Activated naive CD4-positive, alpha-beta T cell treated with anti-CD3 and anti-CD28 coated beads, Interleukin-2, amount 10 ng/mL, durations not matched to agents 7 days and 5 days (primary cell): ENCODE results near the gene IMMP2L.

Source experiments
- CTCF ChIA-PET: fragments of 350-600 bp; sonication (Branson Sonifier 250); formaldehyde crosslinking; loops from one replicate; lab custom pipeline; 2021; ENCODE audit warnings: antibody characterized with exemption; lab: Charles Lee
- DNase-seq: peaks from one replicate; pipeline ENCODE4 v3.0.0-alpha.2; 2020
- H3K27ac Mint-ChIP-seq: one replicate; pipeline ENCODE4 v1.8.0; 2021; ENCODE audit warnings: mild to moderate bottlenecking, moderate library complexity, mixed read lengths
- H3K27me3 Mint-ChIP-seq: one replicate; pipeline ENCODE4 v1.8.0; 2021; ENCODE audit warnings: mild to moderate bottlenecking, mixed read lengths
- H3K36me3 Mint-ChIP-seq: one replicate; pipeline ENCODE4 v1.8.0; 2021; ENCODE audit warnings: mixed read lengths
- H3K4me1 Mint-ChIP-seq: one replicate; pipeline ENCODE4 v1.8.0; 2021; ENCODE audit warnings: mixed read lengths
- H3K4me3 Mint-ChIP-seq: one replicate; pipeline ENCODE4 v1.8.0; 2021; ENCODE audit warnings: mild to moderate bottlenecking, moderate library complexity, mixed read lengths
- H3K9me3 Mint-ChIP-seq: one replicate; pipeline ENCODE4 v1.8.0; 2021; ENCODE audit warnings: mixed read lengths

IMMP2L gene

DNA sequence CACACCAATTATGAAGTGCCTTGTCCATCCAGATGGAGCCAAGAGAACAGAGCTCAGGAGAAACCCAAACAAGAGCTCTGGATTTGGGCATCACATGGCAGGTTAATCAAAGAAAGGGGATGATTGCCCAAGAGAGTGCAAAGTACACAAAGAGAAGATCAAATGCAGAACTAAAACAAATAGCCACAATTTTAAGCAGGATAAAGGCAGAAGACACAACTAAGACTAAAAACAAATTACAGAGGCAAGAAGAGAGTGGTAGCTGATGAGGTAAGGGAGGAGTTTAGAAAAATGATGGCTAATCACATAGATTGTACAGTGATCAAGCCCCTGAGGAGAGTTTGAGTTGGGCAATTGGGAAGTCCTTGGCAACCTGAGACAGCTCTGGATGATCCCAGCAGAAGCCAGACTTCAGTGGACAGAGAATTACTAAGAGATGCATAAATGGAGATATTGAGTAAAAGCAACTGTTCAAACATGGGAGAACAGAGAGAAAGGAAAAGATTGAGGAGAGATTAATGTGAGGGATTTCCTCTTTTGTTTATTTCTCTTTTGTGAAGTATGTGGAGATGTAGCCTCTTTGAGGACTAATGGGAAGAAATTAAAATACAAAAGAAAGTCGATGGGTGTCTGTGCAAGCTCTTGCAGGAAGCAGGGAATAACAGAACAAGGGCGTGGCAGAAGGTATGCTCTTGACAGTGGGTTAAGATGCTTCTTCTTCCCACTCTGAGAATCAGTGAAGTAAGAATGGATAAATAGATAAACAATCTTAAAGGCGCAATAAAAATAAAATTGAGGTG is 369.5 kb downstream of the IMMP2L start:
- Mint-ChIP-seq H3K9me3 (no peaks in the 10 kb centered on the region), H3K4me1 (no peaks in the 10 kb centered on the region), H3K27me3 (no peaks in the 10 kb centered on the region), H3K4me3 (no peak overlapping the region), H3K27ac (no peak overlapping the region), H3K36me3 (no peaks in the 10 kb centered on the region)
- CTCF ChIA-PET = no interaction called here
- no peak for DNase-seq

DNA sequence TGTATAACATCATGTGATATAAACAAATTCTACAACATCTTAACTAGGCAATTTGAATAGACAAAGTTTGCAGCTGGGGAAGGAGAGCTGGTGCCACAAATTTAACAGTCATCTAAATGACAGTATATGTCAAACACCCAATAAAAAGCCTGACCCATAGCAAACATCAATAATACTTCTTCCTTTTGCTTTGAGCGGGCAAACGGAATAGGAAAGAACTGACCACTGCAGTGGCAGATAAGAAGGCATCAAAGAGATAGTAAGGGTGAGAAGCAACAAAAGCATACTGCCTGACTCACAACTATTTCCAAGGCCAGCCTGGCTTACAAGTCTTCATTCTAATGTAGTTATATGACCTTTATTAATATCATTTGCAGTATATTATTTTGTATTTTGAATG is 371.5 kb downstream of the IMMP2L start:
- DNase-seq = no peak
- Mint-ChIP-seq H3K4me1 (no peaks in the 10 kb centered on the region), H3K27me3 (no peaks in the 10 kb centered on the region), H3K36me3 (no peaks in the 10 kb centered on the region), H3K27ac (no peak overlapping the region), H3K9me3 (no peaks in the 10 kb centered on the region), H3K4me3 (no peak overlapping the region)
- CTCF ChIA-PET = no interaction called here

DNA sequence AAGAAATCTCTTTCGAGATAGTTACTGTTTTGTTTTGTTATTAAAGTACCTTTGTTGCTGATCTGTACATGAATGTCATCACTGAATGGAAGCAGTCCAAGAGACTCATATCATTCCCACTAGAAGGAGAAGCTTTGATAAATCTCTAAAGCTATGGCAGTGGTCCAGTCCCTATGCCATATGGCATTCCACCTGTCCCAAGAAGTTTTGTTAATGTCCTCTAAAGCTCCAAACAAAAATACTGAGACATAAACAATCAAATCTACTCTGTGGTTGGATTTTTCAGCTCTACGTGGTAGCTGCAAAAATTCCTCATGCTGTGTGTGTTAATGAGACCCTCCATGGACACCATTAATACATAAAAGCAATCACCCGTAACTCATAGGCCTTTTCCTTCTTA is 377.3 kb downstream of the IMMP2L start:
- H3K36me3 Mint-ChIP-seq = no peaks in the 10 kb centered on the region
- no peak overlapping the region for H3K4me3 Mint-ChIP-seq
- H3K9me3 Mint-ChIP-seq = no peaks in the 10 kb centered on the region
- CTCF ChIA-PET = no interaction called here
- H3K27me3 Mint-ChIP-seq = no peaks in the 10 kb centered on the region
- H3K4me1 Mint-ChIP-seq = no peaks in the 10 kb centered on the region
- no peak for DNase-seq
- no peak overlapping the region for H3K27ac Mint-ChIP-seq

- no peaks in the 10 kb centered on the region for H3K9me3 Mint-ChIP-seq
- no peak overlapping the region for H3K27ac Mint-ChIP-seq
- CTCF ChIA-PET = no interaction called here
- H3K4me3 Mint-ChIP-seq = no peak overlapping the region
- no peaks in the 10 kb centered on the region for H3K27me3 Mint-ChIP-seq
- H3K4me1 Mint-ChIP-seq = no peaks in the 10 kb centered on the region
- no peak for DNase-seq
- no peaks in the 10 kb centered on the region for H3K36me3 Mint-ChIP-seq
Observed at GRCh38 chr7:111183321-111183720, 379.0 kb downstream of the IMMP2L start.

DNA sequence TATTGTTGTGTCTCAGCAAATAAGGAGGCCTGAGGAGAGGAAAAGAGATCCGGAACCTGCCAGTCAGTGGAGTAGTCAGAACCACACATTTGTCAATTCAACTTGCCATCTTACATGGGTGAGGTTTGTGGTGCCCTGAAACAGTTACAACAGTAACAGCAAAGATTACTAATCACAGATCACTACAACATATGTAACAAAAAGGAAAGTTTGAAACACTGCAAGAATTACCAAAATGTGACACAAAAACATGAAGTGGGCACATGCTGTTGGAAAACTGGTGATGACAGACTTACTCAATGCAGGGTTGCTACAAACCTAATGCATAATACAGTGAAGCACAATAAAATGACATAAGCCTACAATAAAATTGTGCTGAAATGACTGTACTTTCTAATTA is 382.0 kb downstream of the IMMP2L start:
- CTCF ChIA-PET = no interaction called here
- H3K4me3 Mint-ChIP-seq = no peak overlapping the region
- no peaks in the 10 kb centered on the region for H3K36me3 Mint-ChIP-seq
- H3K4me1 Mint-ChIP-seq = peaks cover 11% of the 10 kb centered on the region
- H3K27ac Mint-ChIP-seq = no peak overlapping the region
- H3K9me3 Mint-ChIP-seq = no peaks in the 10 kb centered on the region
- no peak for DNase-seq
- no peaks in the 10 kb centered on the region for H3K27me3 Mint-ChIP-seq

DNA sequence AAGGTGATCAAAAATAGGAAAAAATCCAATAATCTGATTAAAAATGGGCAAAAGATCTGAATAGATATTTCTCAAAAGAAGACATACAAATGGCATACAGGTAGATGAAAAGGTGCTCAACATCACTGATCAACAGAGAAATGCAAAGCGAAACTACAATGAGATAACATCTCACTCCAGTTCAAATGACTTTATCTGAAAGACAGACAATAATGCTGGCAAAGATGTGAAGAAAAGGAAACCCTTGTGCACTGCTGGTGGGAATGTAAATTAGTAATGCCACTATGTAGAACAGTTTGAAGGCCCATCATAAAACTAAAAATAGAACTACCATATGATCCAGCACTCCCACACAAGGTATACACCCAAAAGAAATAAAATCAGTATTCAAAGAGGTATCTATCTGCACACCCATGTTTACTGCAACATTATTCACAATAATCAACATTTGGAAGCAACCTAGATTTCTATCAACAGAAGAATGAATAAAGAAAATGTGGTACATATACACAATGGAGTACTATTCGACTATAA is 386.3 kb downstream of the IMMP2L start:
- Mint-ChIP-seq H3K27me3 (no peaks in the 10 kb centered on the region), H3K9me3 (no peaks in the 10 kb centered on the region), H3K36me3 (no peaks in the 10 kb centered on the region), H3K27ac (no peak overlapping the region), H3K4me3 (no peak overlapping the region), H3K4me1 (peaks cover 11% of the 10 kb centered on the region)
- DNase-seq = no peak
- CTCF ChIA-PET = no interaction called here

- Mint-ChIP-seq H3K4me3 (no peak overlapping the region), H3K9me3 (no peaks in the 10 kb centered on the region), H3K36me3 (no peaks in the 10 kb centered on the region), H3K4me1 (peaks cover 11% of the 10 kb centered on the region), H3K27ac (no peak overlapping the region), H3K27me3 (no peaks in the 10 kb centered on the region)
- no peak for DNase-seq
- CTCF ChIA-PET = no interaction called here
Observed at GRCh38 chr7:111174510-111174909, 387.8 kb downstream of the IMMP2L start.

DNA sequence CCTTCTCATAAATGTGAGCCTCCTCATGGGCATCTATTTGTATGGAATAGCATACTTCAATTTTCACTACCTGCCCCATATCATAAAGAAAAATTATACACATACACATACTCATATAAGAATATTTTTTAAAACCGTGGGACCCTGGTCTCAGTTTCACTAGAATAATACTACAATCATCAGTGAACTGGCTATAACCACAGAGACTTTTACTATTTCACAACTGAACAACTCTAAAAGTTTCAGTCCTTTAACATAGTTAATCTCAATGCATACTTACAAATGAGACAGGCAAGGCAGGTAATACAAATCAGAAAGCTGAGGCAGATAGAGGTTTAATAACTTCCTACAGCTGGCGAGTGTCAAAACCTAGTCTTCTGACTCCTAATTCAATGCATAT is 388.3 kb downstream of the IMMP2L start:
- Mint-ChIP-seq H3K27ac (no peak overlapping the region), H3K4me3 (no peak overlapping the region), H3K9me3 (no peaks in the 10 kb centered on the region), H3K27me3 (no peaks in the 10 kb centered on the region), H3K4me1 (peaks cover 11% of the 10 kb centered on the region), H3K36me3 (no peaks in the 10 kb centered on the region)
- DNase-seq = no peak
- CTCF ChIA-PET = no interaction called here

- Mint-ChIP-seq H3K27ac (no peak overlapping the region), H3K27me3 (no peaks in the 10 kb centered on the region), H3K4me3 (no peak overlapping the region), H3K9me3 (no peaks in the 10 kb centered on the region), H3K4me1 (peaks cover 11% of the 10 kb centered on the region), H3K36me3 (no peaks in the 10 kb centered on the region)
- DNase-seq = no peak
- CTCF ChIA-PET = no interaction called here
Observed at GRCh38 chr7:111173528-111173927, 388.8 kb downstream of the IMMP2L start.

- DNase-seq = no peak
- no peak overlapping the region for H3K4me3 Mint-ChIP-seq
Observed at GRCh38 chr7:111172564-111173257, 389.6 kb downstream of the IMMP2L start.

GRCh38 chr7:111168182-111168581 is 394.1 kb downstream of the IMMP2L start:
- no peak overlapping the region for H3K27ac Mint-ChIP-seq
- H3K27me3 Mint-ChIP-seq = no peaks in the 10 kb centered on the region
- H3K36me3 Mint-ChIP-seq = no peaks in the 10 kb centered on the region
- DNase-seq = no peak
- CTCF ChIA-PET = interaction anchor here (0.7 kb wide), 1 partner anchor 139 kb away, joined by 3 read pairs; no protein-coding TSS in a partner anchor
- no peaks in the 10 kb centered on the region for H3K4me1 Mint-ChIP-seq
- no peak overlapping the region for H3K4me3 Mint-ChIP-seq
- no peaks in the 10 kb centered on the region for H3K9me3 Mint-ChIP-seq

More at GRCh38 chr7:111172564-111173257, 389.6 kb downstream of the IMMP2L start:
- H3K36me3 Mint-ChIP-seq = no peaks in the 10 kb centered on the region
- H3K4me1 Mint-ChIP-seq = peaks cover 11% of the 10 kb centered on the region
- no peaks in the 10 kb centered on the region for H3K27me3 Mint-ChIP-seq
- CTCF ChIA-PET = no interaction called here
- H3K9me3 Mint-ChIP-seq = no peaks in the 10 kb centered on the region
- H3K27ac Mint-ChIP-seq = no peak overlapping the region

- no peaks in the 10 kb centered on the region for H3K27me3 Mint-ChIP-seq
- no peaks in the 10 kb centered on the region for H3K9me3 Mint-ChIP-seq
- CTCF ChIA-PET = interaction anchor here (1.5 kb wide), 1 partner anchor 30 kb away, joined by 3 read pairs; no protein-coding TSS in a partner anchor
- no peak for DNase-seq
- no peaks in the 10 kb centered on the region for H3K36me3 Mint-ChIP-seq
- no peak overlapping the region for H3K4me3 Mint-ChIP-seq
- no peaks in the 10 kb centered on the region for H3K4me1 Mint-ChIP-seq
- no peak overlapping the region for H3K27ac Mint-ChIP-seq
Observed at GRCh38 chr7:111164442-111164841, 397.9 kb downstream of the IMMP2L start.

DNA sequence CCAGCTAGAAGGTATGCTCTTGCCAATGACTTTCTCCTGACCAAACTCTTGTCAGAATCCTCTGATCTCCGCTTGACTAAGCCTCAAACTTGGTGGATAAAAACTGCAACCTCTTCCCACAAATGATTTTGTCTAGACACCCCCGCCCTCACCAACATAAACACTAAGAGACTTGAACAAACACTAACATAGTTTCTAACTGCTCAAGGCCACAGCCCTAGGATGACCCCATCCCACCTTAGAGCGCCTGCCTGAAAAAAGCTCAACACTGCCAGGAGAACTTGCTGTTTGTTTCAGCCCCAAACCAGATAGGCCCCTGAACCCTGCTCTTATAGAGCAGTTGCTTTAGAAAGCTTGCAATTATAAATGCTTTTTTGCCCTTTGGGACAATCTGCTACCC is 399.6 kb downstream of the IMMP2L start:
- no peaks in the 10 kb centered on the region for H3K4me1 Mint-ChIP-seq
- no peak for DNase-seq

DNA sequence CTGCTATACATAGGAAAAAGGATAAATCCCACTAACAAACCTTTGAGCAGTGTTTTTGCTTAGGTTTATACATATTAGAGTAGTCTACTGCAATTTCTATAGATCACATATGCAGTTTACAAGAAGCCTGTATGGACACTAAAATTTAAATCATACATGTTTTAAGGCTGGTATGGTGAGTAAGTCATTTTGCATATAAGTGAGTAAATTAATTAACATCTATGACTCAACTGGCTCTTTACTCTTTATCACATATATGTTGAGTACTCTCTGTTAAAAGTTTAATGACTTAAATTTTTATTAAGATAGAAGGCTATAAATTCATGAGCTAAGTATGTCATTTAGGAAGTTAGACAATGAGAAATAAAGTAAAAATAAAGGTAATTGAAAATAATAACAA is 402.0 kb downstream of the IMMP2L start:
- Mint-ChIP-seq H3K27me3 (no peaks in the 10 kb centered on the region), H3K27ac (no peak overlapping the region)
- CTCF ChIA-PET = no interaction called here

More for the DNA sequence above, 399.6 kb downstream of the IMMP2L start:
- Mint-ChIP-seq H3K4me3 (no peak overlapping the region), H3K27me3 (no peaks in the 10 kb centered on the region), H3K27ac (no peak overlapping the region), H3K36me3 (no peaks in the 10 kb centered on the region), H3K9me3 (no peaks in the 10 kb centered on the region)
- CTCF ChIA-PET = no interaction called here

DNA sequence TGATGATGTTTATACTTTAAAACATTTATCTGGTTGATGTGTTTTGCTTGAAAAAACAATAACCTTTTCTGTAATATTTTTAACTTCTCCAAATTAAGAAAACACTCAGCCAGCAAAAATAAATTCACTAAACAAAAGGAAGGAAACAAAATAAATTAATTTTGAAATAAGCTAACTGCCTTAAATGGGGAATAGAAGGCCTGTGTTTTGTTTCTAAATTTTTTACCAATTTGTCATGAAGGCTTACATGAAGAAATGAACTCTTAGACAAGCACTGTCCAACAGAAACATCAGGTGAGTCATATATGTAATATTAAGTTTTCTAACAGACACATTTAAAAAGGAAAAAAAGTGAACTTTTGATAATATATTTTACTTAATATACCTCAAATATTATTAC is 402.9 kb downstream of the IMMP2L start:
- no peak for DNase-seq
- Mint-ChIP-seq H3K9me3 (no peaks in the 10 kb centered on the region), H3K4me3 (no peak overlapping the region), H3K4me1 (no peaks in the 10 kb centered on the region), H3K27ac (no peak overlapping the region), H3K36me3 (no peaks in the 10 kb centered on the region), H3K27me3 (no peaks in the 10 kb centered on the region)
- CTCF ChIA-PET = no interaction called here

More for the DNA sequence above, 402.0 kb downstream of the IMMP2L start:
- no peaks in the 10 kb centered on the region for H3K4me1 Mint-ChIP-seq
- H3K9me3 Mint-ChIP-seq = no peaks in the 10 kb centered on the region
- DNase-seq = no peak
- H3K36me3 Mint-ChIP-seq = no peaks in the 10 kb centered on the region
- H3K4me3 Mint-ChIP-seq = no peak overlapping the region
